HepG2 (cell line): Measurements from ENCODE around the gene ELOVL2. TPM values are rescaled to one million over a fixed set of nuclear protein-coding genes. Genes with fewer than 3 reads are reported as not detected.

Experiments used
- DZIP1 ChIP-seq: sonication (generic); formaldehyde crosslinking; IDR thresholded peaks from 2 replicates; pipeline ENCODE4 v1.5.0; 2020; ENCODE audit warnings: mild to moderate bottlenecking, missing genetic modification reagents
- FOXP4 ChIP-seq: sonication (generic); formaldehyde crosslinking; IDR thresholded peaks from 2 replicates; pipeline ENCODE4 v1.4.0; 2020; ENCODE audit warnings: missing genetic modification reagents
- GPBP1L1 ChIP-seq: sonication (generic); formaldehyde crosslinking; IDR thresholded peaks from 2 replicates; pipeline ENCODE4 v1.5.0; 2020; ENCODE audit warnings: mild to moderate bottlenecking, missing genetic modification reagents
- HINFP ChIP-seq: sonication (generic); formaldehyde crosslinking; IDR thresholded peaks from 2 replicates; pipeline ENCODE4 v1.4.0; 2020; ENCODE audit warnings: low read depth, mild to moderate bottlenecking, missing genetic modification reagents
- HOXA7 ChIP-seq: sonication (generic); formaldehyde crosslinking; IDR thresholded peaks from 2 replicates; pipeline ENCODE4 v1.8.1; 2022; ENCODE audit warnings: mild to moderate bottlenecking, missing genetic modification reagents, moderate library complexity
- MATR3 ChIP-seq: sonication (generic); formaldehyde crosslinking; IDR thresholded peaks from 2 replicates; pipeline ENCODE4 v1.4.0; 2020; ENCODE audit warnings: missing genetic modification reagents
- MIER2 ChIP-seq: IDR thresholded peaks from 2 replicates; pipeline ENCODE4 v1.6.1; 2016; ENCODE audit warnings: missing biosample characterization, missing genetic modification reagents
- MTF1 ChIP-seq: sonication (generic); formaldehyde crosslinking; IDR thresholded peaks from 2 replicates; pipeline ENCODE4 v1.5.0; 2020; ENCODE audit warnings: missing genetic modification reagents
- MYNN ChIP-seq: sonication (generic); formaldehyde crosslinking; IDR thresholded peaks from 2 replicates; pipeline ENCODE4 v1.4.0; 2020; ENCODE audit warnings: mild to moderate bottlenecking, low read depth, missing genetic modification reagents
- PAWR ChIP-seq: sonication (generic); formaldehyde crosslinking; IDR thresholded peaks from 2 replicates; pipeline ENCODE4 v1.4.0; 2020; ENCODE audit warnings: missing genetic modification reagents, mild to moderate bottlenecking, borderline replicate concordance
- POGZ ChIP-seq: sonication (generic); formaldehyde crosslinking; IDR thresholded peaks from 2 replicates; pipeline ENCODE4 v1.4.0; 2020; ENCODE audit warnings: mild to moderate bottlenecking, missing genetic modification reagents
- RBM39 ChIP-seq: fragments of 200-400 bp; formaldehyde crosslinking; IDR thresholded peaks from one replicate; pipeline ENCODE4 v1.6.1; 2018; ENCODE audit warnings: antibody characterized with exemption, mild to moderate bottlenecking, low read depth, low read length; ENCODE audit not compliant: poor library complexity, severe bottlenecking
- RXRA ChIP-seq: sonication (generic); formaldehyde crosslinking; IDR thresholded peaks from 2 replicates; pipeline ENCODE4 v1.5.1; 2020; ENCODE audit warnings: missing genetic modification reagents
- SATB2 ChIP-seq: sonication (generic); formaldehyde crosslinking; IDR thresholded peaks from 2 replicates; pipeline ENCODE4 v1.5.0; 2020; ENCODE audit warnings: missing genetic modification reagents
- SOX5 ChIP-seq: IDR thresholded peaks from 2 replicates; pipeline ENCODE4 v1.6.1; 2016; ENCODE audit warnings: borderline replicate concordance
- TBP ChIP-seq: sonication (generic); formaldehyde crosslinking; IDR thresholded peaks from 2 replicates; pipeline ENCODE4 v1.5.0; 2020; ENCODE audit warnings: missing genetic modification reagents
- TSC22D2 ChIP-seq: sonication (generic); formaldehyde crosslinking; IDR thresholded peaks from 2 replicates; pipeline ENCODE4 v1.5.1; 2020; ENCODE audit warnings: missing genetic modification reagents, mild to moderate bottlenecking, borderline replicate concordance
- ZBTB43 ChIP-seq: sonication (generic); formaldehyde crosslinking; conservative IDR thresholded peaks from 2 replicates; pipeline ENCODE4 v1.4.0; 2020; ENCODE audit warnings: missing genetic modification reagents
- ZFYVE20 ChIP-seq: sonication (generic); formaldehyde crosslinking; IDR thresholded peaks from 2 replicates; pipeline ENCODE4 v1.8.0; 2023; ENCODE audit warnings: low read depth, mild to moderate bottlenecking, moderate library complexity, missing genetic modification reagents, borderline replicate concordance
- ZNF549 ChIP-seq: sonication (generic); formaldehyde crosslinking; IDR thresholded peaks from 2 replicates; pipeline ENCODE4 v1.5.0; 2020; ENCODE audit warnings: missing genetic modification reagents
- ZNF678 ChIP-seq: sonication (generic); formaldehyde crosslinking; IDR thresholded peaks from 2 replicates; pipeline ENCODE4 v1.4.0; 2020; ENCODE audit warnings: mild to moderate bottlenecking, missing genetic modification reagents
- ZNF75D ChIP-seq: sonication (generic); formaldehyde crosslinking; IDR thresholded peaks from 2 replicates; pipeline ENCODE4 v1.8.1; 2023; ENCODE audit warnings: missing genetic modification reagents, mild to moderate bottlenecking, borderline replicate concordance
- ZNF792 ChIP-seq: IDR thresholded peaks from 2 replicates; pipeline ENCODE4 v1.6.1; 2016
- polyA plus RNA-seq, 8 experiments: library from polyadenylated mRNA; depleted of rRNA in 3 of 8; stranded (reverse) in 7 of 8; unstranded in 1 of 8; fragments of >200 nt; fragmentation: Illumina TruSeq in 4 of 8; extraction: Trizol in 4 of 8; gene quantifications; 2 replicates each; pipeline versions ENCODE4 v1.2.1 to v1.2.3, GENCODE V29; 2011 to 2016; ENCODE audit warnings: low read depth in 4 of 8, missing spikeins in 1 of 8, mixed read lengths in 1 of 8; ENCODE audit not compliant: insufficient read depth in 1 of 8
- total RNA-seq, 5 experiments: library from RNA; depleted of rRNA; stranded (reverse); fragments of >200 nt; fragmentation: Illumina TruSeq; extraction: Trizol; gene quantifications; 2 replicates each; pipeline ENCODE4 v1.2.3, GENCODE V29; 2016; ENCODE audit warnings: low read depth in 1 of 5

ELOVL2 gene
- total and polyA plus RNA-seq, 2 of the 13 experiments (the other 11 are each of a cell fraction or from before 2014, with no cell fraction given), result 43.6 to 65.4 TPM

- no peak for TF ChIP-seq ZNF678 (CRISPR knock-in tag)
- TF ChIP-seq HINFP (CRISPR knock-in tag), result no peak
- TF ChIP-seq MATR3 (CRISPR knock-in tag), result no peak
- TF ChIP-seq GPBP1L1, result no peak
- no peak for TF ChIP-seq ZNF792
- TF ChIP-seq ZBTB43 (CRISPR knock-in tag), result no peak
- no peak for TF ChIP-seq TBP
- TF ChIP-seq RXRA (CRISPR knock-in tag), result no peak
- TF ChIP-seq ZNF549, result no peak
- TF ChIP-seq DZIP1 (CRISPR knock-in tag), result no peak
- TF ChIP-seq ZNF75D (CRISPR knock-in tag), result no peak
- TF ChIP-seq TSC22D2, result no peak
- no peak for TF ChIP-seq MTF1 (CRISPR knock-in tag)
- TF ChIP-seq RBM39, result no peak
- peak; percentile 30; the same call in 1 of the 2 replicates for TF ChIP-seq SOX5 (CRISPR knock-in tag)
- TF ChIP-seq FOXP4 (CRISPR knock-in tag), result peak; percentile 51; the same call in 1 of the 2 replicates
- TF ChIP-seq SATB2 (CRISPR knock-in tag), result no peak
- TF ChIP-seq POGZ (CRISPR knock-in tag), result peak; percentile 67; the same call in 1 of the 2 replicates
- no peak for TF ChIP-seq HOXA7 (CRISPR knock-in tag)
- TF ChIP-seq PAWR (CRISPR knock-in tag), result no peak
- no peak for TF ChIP-seq MYNN
- no peak for TF ChIP-seq MIER2 (CRISPR knock-in tag)
- TF ChIP-seq ZFYVE20 (CRISPR knock-in tag), result no peak
Measured at GRCh38 chr6:11036977-11037430, 7.1 kb downstream of the ELOVL2 start (continued).
